Ovary (tissue), 3 donors: ENCODE measurements around the gene TBC1D22B.

ENCODE experiments used
- EP300 ChIP-seq: sonication (generic); formaldehyde crosslinking; IDR thresholded peaks from one replicate; pipeline ENCODE4 v1.6.1; 2017; ENCODE audit warnings: antibody characterized with exemption
- POLR2A ChIP-seq: fragments of 450-650 bp; IDR thresholded peaks from one replicate; pipeline ENCODE4 v1.6.1; 2017; ENCODE audit warnings: antibody characterized with exemption, mild to moderate bottlenecking, moderate library complexity
- TF ChIP-seq, protein P1 (sequence below), 3 donors: fragments of 450-650 bp in 2 of 3; fragments of 200-600 bp in 1 of 3; IDR thresholded peaks; one replicate each; pipeline versions ENCODE4 v1.5.1 to v1.8.0; 2016 to 2022; ENCODE audit warnings: antibody characterized with exemption in 3 of 3, mild to moderate bottlenecking in 1 of 3
- donor health status: DM: no; HTN: no; CAD: no.

- TF ChIP-seq, protein P1, sequence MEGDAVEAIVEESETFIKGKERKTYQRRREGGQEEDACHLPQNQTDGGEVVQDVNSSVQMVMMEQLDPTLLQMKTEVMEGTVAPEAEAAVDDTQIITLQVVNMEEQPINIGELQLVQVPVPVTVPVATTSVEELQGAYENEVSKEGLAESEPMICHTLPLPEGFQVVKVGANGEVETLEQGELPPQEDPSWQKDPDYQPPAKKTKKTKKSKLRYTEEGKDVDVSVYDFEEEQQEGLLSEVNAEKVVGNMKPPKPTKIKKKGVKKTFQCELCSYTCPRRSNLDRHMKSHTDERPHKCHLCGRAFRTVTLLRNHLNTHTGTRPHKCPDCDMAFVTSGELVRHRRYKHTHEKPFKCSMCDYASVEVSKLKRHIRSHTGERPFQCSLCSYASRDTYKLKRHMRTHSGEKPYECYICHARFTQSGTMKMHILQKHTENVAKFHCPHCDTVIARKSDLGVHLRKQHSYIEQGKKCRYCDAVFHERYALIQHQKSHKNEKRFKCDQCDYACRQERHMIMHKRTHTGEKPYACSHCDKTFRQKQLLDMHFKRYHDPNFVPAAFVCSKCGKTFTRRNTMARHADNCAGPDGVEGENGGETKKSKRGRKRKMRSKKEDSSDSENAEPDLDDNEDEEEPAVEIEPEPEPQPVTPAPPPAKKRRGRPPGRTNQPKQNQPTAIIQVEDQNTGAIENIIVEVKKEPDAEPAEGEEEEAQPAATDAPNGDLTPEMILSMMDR (IDR thresholded peaks at IDR 0.05) = no peak
- no peak for TF ChIP-seq EP300
- no peak for TF ChIP-seq POLR2A
These were observed 41.4 kb downstream of the TBC1D22B start for GRCh38 chr6:37298958-37299357.
